GM12873 (cell line): ENCODE measurements around the gene FMOD.

Experiments used
- TF ChIP-seq, protein P1 (sequence below): IDR thresholded peaks from 2 replicates; pipeline ENCODE4 v1.5.1; 2012; ENCODE audit warnings: low read depth, mild to moderate bottlenecking, moderate library complexity, low read length, control low read depth; ENCODE audit not compliant: insufficient read depth; ENCODE audit errors: missing control alignments

FMOD gene

DNA sequence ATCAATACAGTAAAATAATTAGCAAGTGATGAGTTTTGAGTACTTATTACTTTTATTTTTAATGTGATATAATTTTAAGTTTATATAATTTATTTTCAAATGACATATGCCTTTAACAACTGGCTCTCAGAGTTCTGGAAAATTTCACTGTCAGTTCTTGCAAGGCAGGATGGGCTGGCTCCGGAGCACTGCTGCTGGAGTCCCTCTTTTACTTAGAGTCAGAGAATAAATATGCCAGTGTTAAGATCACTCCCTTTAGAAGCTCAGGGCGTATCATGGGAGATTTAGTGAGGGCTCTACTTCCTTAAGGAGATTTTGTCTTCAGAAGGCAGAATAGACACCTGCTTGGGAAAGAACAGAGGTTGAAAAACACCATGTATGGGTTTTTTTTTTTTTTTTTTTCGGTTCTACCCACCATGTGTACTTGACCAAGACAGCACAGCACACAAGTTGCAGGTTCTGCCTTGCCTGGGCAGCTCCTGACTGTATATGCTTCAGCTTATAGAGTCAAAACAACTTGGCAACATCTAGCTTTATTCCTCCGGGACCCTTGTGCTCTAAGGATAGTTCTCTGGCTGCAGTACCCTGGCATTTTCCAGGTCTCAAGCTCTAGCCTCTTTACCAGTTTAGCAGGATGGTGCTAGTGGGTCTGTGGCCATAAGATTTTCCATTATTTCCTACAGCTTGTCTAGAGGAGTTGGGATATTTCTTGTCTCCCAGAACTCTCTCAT, 29.7 kb upstream of the FMOD start:
- TF ChIP-seq, protein P1, sequence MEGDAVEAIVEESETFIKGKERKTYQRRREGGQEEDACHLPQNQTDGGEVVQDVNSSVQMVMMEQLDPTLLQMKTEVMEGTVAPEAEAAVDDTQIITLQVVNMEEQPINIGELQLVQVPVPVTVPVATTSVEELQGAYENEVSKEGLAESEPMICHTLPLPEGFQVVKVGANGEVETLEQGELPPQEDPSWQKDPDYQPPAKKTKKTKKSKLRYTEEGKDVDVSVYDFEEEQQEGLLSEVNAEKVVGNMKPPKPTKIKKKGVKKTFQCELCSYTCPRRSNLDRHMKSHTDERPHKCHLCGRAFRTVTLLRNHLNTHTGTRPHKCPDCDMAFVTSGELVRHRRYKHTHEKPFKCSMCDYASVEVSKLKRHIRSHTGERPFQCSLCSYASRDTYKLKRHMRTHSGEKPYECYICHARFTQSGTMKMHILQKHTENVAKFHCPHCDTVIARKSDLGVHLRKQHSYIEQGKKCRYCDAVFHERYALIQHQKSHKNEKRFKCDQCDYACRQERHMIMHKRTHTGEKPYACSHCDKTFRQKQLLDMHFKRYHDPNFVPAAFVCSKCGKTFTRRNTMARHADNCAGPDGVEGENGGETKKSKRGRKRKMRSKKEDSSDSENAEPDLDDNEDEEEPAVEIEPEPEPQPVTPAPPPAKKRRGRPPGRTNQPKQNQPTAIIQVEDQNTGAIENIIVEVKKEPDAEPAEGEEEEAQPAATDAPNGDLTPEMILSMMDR, result no peak

DNA sequence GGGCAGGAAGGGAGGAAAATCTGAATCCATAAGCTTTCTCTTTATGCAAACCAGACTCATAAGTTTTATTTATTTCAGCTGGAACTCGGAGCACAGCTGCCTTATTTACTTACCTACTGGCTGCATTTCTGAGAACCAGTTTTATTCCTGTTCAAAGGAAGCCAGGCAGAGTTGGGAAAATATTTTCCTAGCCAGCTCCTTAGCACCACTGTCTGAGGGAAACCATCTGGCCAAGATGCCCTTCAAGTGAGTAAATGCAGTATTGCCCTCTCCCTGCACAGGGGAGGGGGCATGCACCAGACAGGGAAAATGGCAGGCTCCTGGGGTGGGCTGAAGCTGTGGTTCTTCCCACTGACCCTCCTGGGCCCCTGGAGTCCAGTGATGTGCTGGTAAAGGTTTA, 28.9 kb upstream of the FMOD start:
- TF ChIP-seq, protein P1, result no peak

DNA sequence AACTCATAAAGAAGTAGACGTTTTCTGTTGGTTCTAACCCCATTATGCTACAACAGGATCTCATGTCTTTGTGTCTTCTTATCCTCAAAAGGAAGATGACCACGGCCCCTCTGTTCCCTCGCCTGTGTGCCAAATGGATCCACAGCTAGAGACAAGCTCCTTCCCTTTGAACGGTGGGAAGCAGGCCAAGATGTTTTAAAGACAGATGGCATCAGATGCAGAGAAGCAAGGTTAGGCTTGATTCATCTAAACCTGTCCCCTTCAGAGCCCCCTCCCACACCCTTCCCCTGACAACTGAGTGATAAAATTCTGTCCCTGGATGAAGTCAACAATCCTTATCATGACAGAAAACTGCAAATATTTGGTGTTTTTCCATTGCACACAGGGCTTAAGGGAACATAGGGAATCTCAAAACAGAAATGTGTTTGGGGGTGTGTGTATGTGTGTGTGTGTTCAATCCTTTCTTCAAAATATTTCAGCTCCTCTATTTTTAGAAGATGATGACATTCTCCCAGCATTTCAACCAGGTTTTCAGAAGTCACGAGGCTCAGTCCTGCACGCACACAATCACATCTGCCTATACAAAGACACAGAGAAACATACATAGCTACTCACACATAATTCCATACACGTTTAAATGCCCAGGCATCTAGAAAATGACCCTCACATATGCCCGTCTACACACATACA, 27.8 kb upstream of the FMOD start:
- TF ChIP-seq, protein P1, result no peak

DNA sequence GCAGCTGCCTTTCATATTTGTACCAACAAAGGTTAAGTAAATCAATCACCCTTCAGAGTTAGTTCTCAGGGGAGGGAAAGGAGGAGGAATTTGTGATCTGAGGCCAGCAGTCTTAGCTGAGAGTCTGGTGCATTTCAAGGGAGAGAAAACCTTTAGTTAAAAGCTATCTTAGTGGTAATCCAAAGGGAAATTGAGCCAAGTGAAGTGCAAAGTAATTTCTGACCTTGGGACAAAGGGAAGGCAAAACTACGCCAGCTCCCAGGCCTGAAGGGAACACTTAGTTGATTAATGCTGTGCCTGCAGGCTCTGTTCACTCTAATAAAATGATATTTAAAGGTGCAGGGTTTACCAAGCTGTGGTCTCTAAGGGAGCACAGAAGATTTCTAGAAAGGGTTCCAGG, 23.1 kb upstream of the FMOD start:
- TF ChIP-seq, protein P1, result no peak

DNA sequence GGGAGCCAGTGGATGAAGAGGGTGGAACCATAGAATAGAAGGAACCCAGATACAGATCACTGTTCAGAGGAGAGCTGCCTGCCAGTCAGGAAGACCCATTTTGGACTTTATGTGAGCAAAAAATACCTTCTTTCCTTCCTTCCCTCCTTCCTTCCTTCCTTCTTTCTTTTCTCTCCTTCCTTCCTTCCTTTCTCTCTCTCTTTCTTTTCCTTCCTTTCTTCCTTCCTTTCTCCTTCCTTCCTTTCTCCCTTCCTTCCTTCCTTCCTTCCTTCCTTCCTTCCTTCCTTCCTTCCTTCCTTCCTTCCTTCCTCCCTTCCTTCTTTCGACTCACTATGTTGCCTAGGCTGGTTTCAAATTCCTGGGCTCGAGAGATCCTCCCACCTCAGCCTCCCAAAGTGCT, 22.1 kb upstream of the FMOD start:
- TF ChIP-seq, protein P1, result no peak

DNA sequence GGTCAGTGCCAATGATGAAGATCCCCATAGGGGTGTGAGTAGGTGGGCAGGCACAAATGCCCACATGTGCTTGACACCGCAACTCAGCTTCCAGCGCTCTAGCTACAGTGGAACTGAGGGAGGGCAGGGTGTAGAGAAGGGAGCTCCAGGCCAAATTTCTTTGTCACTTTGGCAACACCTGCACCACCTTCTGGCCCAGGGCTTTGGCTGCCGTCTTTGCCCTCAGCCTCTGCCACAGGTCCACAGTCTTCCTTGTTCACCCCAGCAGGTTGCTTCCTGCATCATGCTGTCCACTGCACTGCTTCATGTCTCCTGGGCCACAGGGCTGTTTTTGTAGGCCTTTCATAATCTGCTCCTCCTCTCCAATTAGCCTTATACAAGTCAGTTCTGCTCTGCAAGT, 20.4 kb upstream of the FMOD start:
- TF ChIP-seq, protein P1, result no peak

DNA sequence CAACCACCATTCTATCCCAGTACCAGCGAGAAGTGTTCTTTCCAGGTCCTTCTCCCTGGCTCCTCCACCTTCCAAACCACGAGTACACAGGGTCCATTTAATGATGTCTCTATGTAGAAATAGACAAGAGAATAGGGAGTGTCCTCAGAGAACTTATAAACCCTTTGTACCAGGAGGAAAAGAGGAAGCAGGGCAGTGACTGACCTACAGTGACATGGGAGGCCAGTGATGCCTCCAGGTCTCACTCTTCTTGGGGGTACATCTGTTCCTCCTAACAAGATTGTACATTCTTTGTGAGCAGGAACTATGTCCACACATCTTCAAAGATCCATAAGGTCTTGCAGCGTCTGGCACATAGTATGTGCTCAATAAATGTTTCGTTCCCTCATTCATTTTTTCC, 18.7 kb upstream of the FMOD start:
- TF ChIP-seq, protein P1, result no peak
